ENCODE data around the gene ITPKB.

The ITPKB gene

GRCh38 chr1:226651732-226652105, 87.4 kb downstream of the ITPKB start:
- H3K9me2 ChIP-seq (ENCODE audit: low read depth, low read length), result no peaks in the 10 kb centered on the region
- H3K36me3 ChIP-seq (ENCODE audit: insufficient read depth, low read length), result peaks cover 28% of the 10 kb centered on the region
- peaks cover 3% of the 10 kb centered on the region for H3K4me1 ChIP-seq (ENCODE audit: insufficient read depth, low read length, severe bottlenecking)
- no peak overlapping the region for H2AFZ ChIP-seq (ENCODE audit: low read length)
- H3K27ac ChIP-seq (ENCODE audit: low read depth, low read length, poor library complexity, severe bottlenecking), result no peak overlapping the region
- H3F3A ChIP-seq (ENCODE audit: insufficient read depth, low read length), result peaks cover 18% of the 10 kb centered on the region; the same call in 1 of the 2 replicates
- no peaks in the 10 kb centered on the region for H3K79me2 ChIP-seq (ENCODE audit: insufficient read depth, low read length)
- no peaks in the 10 kb centered on the region for H4K20me1 ChIP-seq (ENCODE audit: insufficient read depth, low read length)
- H3K4me2 ChIP-seq (ENCODE audit: low read length), result no peak overlapping the region
- no peak overlapping the region for H3K9ac ChIP-seq (ENCODE audit: low read length)
- TF ChIP-seq EZH2 (IDR thresholded peaks at IDR 0.05; ENCODE audit: borderline replicate concordance, low read length) (no peak), CTCF (IDR thresholded peaks at IDR 0.05; ENCODE audit: low read length) (no peak)
- H3K9me3 ChIP-seq (ENCODE audit: low read length), result no peaks in the 10 kb centered on the region
- no peak overlapping the region for H3K4me3 ChIP-seq (ENCODE audit: low read depth, low read length, poor library complexity, severe bottlenecking)
- H3K27me3 ChIP-seq (ENCODE audit: insufficient read depth, low read length), result no peaks in the 10 kb centered on the region

- Histone ChIP-seq H3K9me2 (ENCODE audit: low read depth, low read length) (no peaks in the 10 kb centered on the region), H3K27ac (ENCODE audit: low read depth, low read length, poor library complexity, severe bottlenecking) (peak overlapping the region; percentile 56)
Measured at GRCh38 chr1:226651041-226651731, 87.9 kb downstream of the ITPKB start.

GRCh38 chr1:226650236-226650841, 88.7 kb downstream of the ITPKB start:
- Histone ChIP-seq H3K4me3 (ENCODE audit: low read depth, low read length, poor library complexity, severe bottlenecking) (no peak overlapping the region), H3K4me1 (ENCODE audit: insufficient read depth, low read length, severe bottlenecking) (peaks cover 17% of the 10 kb centered on the region), H3F3A (ENCODE audit: insufficient read depth, low read length) (peaks cover 15% of the 10 kb centered on the region; the same call in 1 of the 2 replicates), H4K20me1 (ENCODE audit: insufficient read depth, low read length) (no peaks in the 10 kb centered on the region), H3K9me3 (ENCODE audit: low read length) (no peaks in the 10 kb centered on the region), H2AFZ (ENCODE audit: low read length) (no peak overlapping the region), H3K27me3 (ENCODE audit: insufficient read depth, low read length) (no peaks in the 10 kb centered on the region), H3K36me3 (ENCODE audit: insufficient read depth, low read length) (peaks cover 41% of the 10 kb centered on the region), H3K9ac (ENCODE audit: low read length) (peak overlapping the region; percentile 20; the same call in 1 of the 2 replicates), H3K79me2 (ENCODE audit: insufficient read depth, low read length) (no peaks in the 10 kb centered on the region), H3K27ac (ENCODE audit: low read depth, low read length, poor library complexity, severe bottlenecking) (peak overlapping the region; percentile 56), H3K4me2 (ENCODE audit: low read length) (peak overlapping the region; percentile 13; the same call in 1 of the 2 replicates), H3K9me2 (ENCODE audit: low read depth, low read length) (no peaks in the 10 kb centered on the region)
- TF ChIP-seq EZH2 (IDR thresholded peaks at IDR 0.05; ENCODE audit: borderline replicate concordance, low read length), result no peak
- peak; percentile 44; the same call in 1 of the 2 replicates for TF ChIP-seq CTCF (IDR thresholded peaks at IDR 0.05; ENCODE audit: low read length)

More at GRCh38 chr1:226651041-226651731, 87.9 kb downstream of the ITPKB start:
- Histone ChIP-seq H3F3A (ENCODE audit: insufficient read depth, low read length) (peaks cover 18% of the 10 kb centered on the region; the same call in 1 of the 2 replicates), H3K9ac (ENCODE audit: low read length) (no peak overlapping the region; the same call in 1 of the 2 replicates), H4K20me1 (ENCODE audit: insufficient read depth, low read length) (no peaks in the 10 kb centered on the region), H3K79me2 (ENCODE audit: insufficient read depth, low read length) (no peaks in the 10 kb centered on the region), H3K4me3 (ENCODE audit: low read depth, low read length, poor library complexity, severe bottlenecking) (no peak overlapping the region), H2AFZ (ENCODE audit: low read length) (no peak overlapping the region), H3K4me2 (ENCODE audit: low read length) (peak overlapping the region; percentile 13; the same call in 1 of the 2 replicates), H3K4me1 (ENCODE audit: insufficient read depth, low read length, severe bottlenecking) (peaks cover 8% of the 10 kb centered on the region), H3K9me3 (ENCODE audit: low read length) (no peaks in the 10 kb centered on the region), H3K36me3 (ENCODE audit: insufficient read depth, low read length) (peaks cover 33% of the 10 kb centered on the region), H3K27me3 (ENCODE audit: insufficient read depth, low read length) (no peaks in the 10 kb centered on the region)
- TF ChIP-seq CTCF (IDR thresholded peaks at IDR 0.05; ENCODE audit: low read length) (no peak), EZH2 (IDR thresholded peaks at IDR 0.05; ENCODE audit: borderline replicate concordance, low read length) (no peak)
